Endothelial cell of umbilical vein (primary cell): ENCODE measurements around the gene HOXA2. TPM values are rescaled to one million over a fixed set of nuclear protein-coding genes. Genes with fewer than 3 reads are reported as not detected.

Experiments
- BruUV-seq: library from RNA; stranded (reverse); fragments of 400-500 nt; replicated peaks from 2 replicates; lab custom pipeline; 2021; lab: Mats Ljungman, UMichigan
- CTCF ChIA-PET: fragments of 300-600, 350-600 bp; sonication (Branson Sonifier 250); formaldehyde crosslinking; loops from one replicate; lab custom pipeline; 2021; ENCODE audit warnings: antibody characterized with exemption, inconsistent platforms; lab: Charles Lee
- POLR2A ChIA-PET: fragments of 300-600, 350-600 bp; sonication (Branson Sonifier 250); formaldehyde crosslinking; loops from one replicate; lab custom pipeline; 2021; ENCODE audit warnings: antibody characterized with exemption, inconsistent platforms; lab: Charles Lee
- DNase-seq: peaks from one replicate; pipeline ENCODE4 v3.0.0-alpha.2; 2011; ENCODE audit warnings: low read depth, low spot score
- FAIRE-seq: peaks from 2 replicates; lab custom pipeline; 2011; peaks lifted over from hg19 to GRCh38; lab: Jason Lieb, UNC
- H2AFZ ChIP-seq: 2 replicates; pipeline ENCODE4 v1.6.0; 2012; ENCODE audit warnings: low read depth, low read length, control low read depth, inconsistent platforms
- H3K27ac ChIP-seq: 2 replicates; pipeline ENCODE4 v1.5.1; 2011; ENCODE audit warnings: low read depth, mild to moderate bottlenecking, control low read depth, low read length, moderate library complexity; ENCODE audit not compliant: insufficient read depth
- H3K27me3 ChIP-seq, 2 experiments: 2 replicates each; pipeline versions ENCODE4 v1.6.0 to v1.6.1; 2011; ENCODE audit warnings: low read length in 2 of 2, mixed read lengths in 1 of 2; ENCODE audit not compliant: control insufficient read depth in 2 of 2, insufficient read depth in 2 of 2
- H3K36me3 ChIP-seq, 2 experiments: 2 replicates in 1 of 2; 3 replicates in 1 of 2; pipeline ENCODE4 v1.5.1; 2011; ENCODE audit warnings: low read length in 2 of 2, mild to moderate bottlenecking in 1 of 2, moderate library complexity in 1 of 2; ENCODE audit not compliant: control insufficient read depth in 2 of 2, insufficient read depth in 2 of 2; ENCODE audit errors: extremely low read depth in 1 of 2
- H3K4me1 ChIP-seq: 3 replicates; pipeline ENCODE4 v1.5.1; 2011; ENCODE audit warnings: mild to moderate bottlenecking, low read length; ENCODE audit not compliant: control insufficient read depth, insufficient read depth; ENCODE audit errors: extremely low read depth
- H3K4me2 ChIP-seq: 2 replicates; pipeline ENCODE4 v1.6.1; 2011; ENCODE audit warnings: low read length, control low read depth, mixed read lengths; ENCODE audit not compliant: insufficient read depth
- H3K4me3 ChIP-seq, 3 experiments: fragments of 200-600 bp in 1 of 3; sonication (generic), shearing (Covaris generic) in 1 of 3; replicated peaks in 1 of 3; 2 replicates each; pipeline ENCODE4 v1.5.1; 2011 to 2016; ENCODE audit warnings: control low read depth in 3 of 3, low read length in 3 of 3, mild to moderate bottlenecking in 2 of 3, inconsistent platforms in 1 of 3, low read depth in 1 of 3, moderate library complexity in 1 of 3; ENCODE audit not compliant: insufficient read depth in 1 of 3
- H3K79me2 ChIP-seq: 2 replicates; pipeline ENCODE4 v1.6.0; 2012; ENCODE audit warnings: low read length, inconsistent platforms; ENCODE audit not compliant: control insufficient read depth, insufficient read depth
- H3K9ac ChIP-seq: replicated peaks from 2 replicates; pipeline ENCODE3; 2011; ENCODE audit warnings: low read length, control low read depth; ENCODE audit not compliant: insufficient read depth; ENCODE audit errors: extremely low read depth
- H3K9me1 ChIP-seq: replicated peaks from 3 replicates; pipeline ENCODE4 v1.6.0; 2011; ENCODE audit warnings: mild to moderate bottlenecking, low read length; ENCODE audit not compliant: control insufficient read depth, insufficient read depth; ENCODE audit errors: extremely low read depth
- H3K9me3 ChIP-seq: replicated peaks from 2 replicates; pipeline ENCODE4 v1.5.1; 2012; ENCODE audit warnings: low read length, inconsistent platforms; ENCODE audit not compliant: control insufficient read depth, insufficient read depth
- H4K20me1 ChIP-seq: replicated peaks from 2 replicates; pipeline ENCODE3; 2011; ENCODE audit warnings: mild to moderate bottlenecking, low read length; ENCODE audit not compliant: control insufficient read depth, insufficient read depth; ENCODE audit errors: extremely low read depth
- EZH2 ChIP-seq: IDR thresholded peaks from 2 replicates; pipeline ENCODE4 v1.6.1; 2012; ENCODE audit warnings: borderline replicate concordance, low read depth, mild to moderate bottlenecking, moderate library complexity, low read length, inconsistent platforms; ENCODE audit not compliant: severe bottlenecking
- FOS ChIP-seq: IDR thresholded peaks from 2 replicates; pipeline ENCODE4 v1.6.1; 2011; ENCODE audit warnings: mild to moderate bottlenecking, low read length, moderate library complexity, borderline replicate concordance; ENCODE audit not compliant: insufficient read depth
- GATA2 ChIP-seq: IDR thresholded peaks from 2 replicates; pipeline ENCODE4 v1.7.0; 2011; ENCODE audit warnings: low read depth, mild to moderate bottlenecking, moderate library complexity, mixed read lengths, low read length; ENCODE audit not compliant: insufficient read length, insufficient read depth
- JUN ChIP-seq: IDR thresholded peaks from 2 replicates; pipeline ENCODE4 v1.6.1; 2011; ENCODE audit warnings: borderline replicate concordance, low read depth; ENCODE audit not compliant: insufficient read length, insufficient read depth
- MYC ChIP-seq: IDR thresholded peaks from one replicate; pipeline ENCODE4 v1.6.1; 2011; ENCODE audit warnings: mild to moderate bottlenecking, low read depth, low read length
- POLR2A ChIP-seq: IDR thresholded peaks from 2 replicates; pipeline ENCODE4 v1.6.1; 2012; ENCODE audit warnings: low read depth, mild to moderate bottlenecking, control low read depth, low read length
- POLR2AphosphoS5 ChIP-seq: IDR thresholded peaks from 2 replicates; pipeline ENCODE4 v1.6.1; 2012; ENCODE audit warnings: low read depth, mild to moderate bottlenecking, control low read depth, low read length, moderate library complexity; ENCODE audit not compliant: insufficient read depth
- dilution Hi-C: fragments of 300-500 bp; cut with MboI; formaldehyde crosslinking; loops from one replicate; pipeline ENCODE4 v1.15.0; 2019; ENCODE audit warnings: low sequenced_read_pairs; ENCODE audit not compliant: extremely low pct_ligation_motif_present
- intact Hi-C: fragments of 100-400 bp; cut with micrococcal nuclease; formaldehyde crosslinking; loops from one replicate; pipeline ENCODE4 v1.10.0; 2022
- polyA plus RNA-seq, 4 experiments: library from polyadenylated mRNA; depleted of rRNA in 3 of 4; stranded (reverse) in 3 of 4; unstranded in 1 of 4; fragments of >200 nt; gene quantifications; 2 replicates each; pipeline versions ENCODE4 v1.2.1 to v1.2.3, GENCODE V29; 2011 to 2012; ENCODE audit warnings: missing spikeins in 1 of 4
- total RNA-seq: library from RNA; stranded (reverse); gene quantifications from 2 replicates; pipeline ENCODE4 v1.2.3, GENCODE V29; 2021
- TF ChIP-seq, protein P1 (sequence below): IDR thresholded peaks from 2 replicates; pipeline ENCODE4 v1.6.1; 2011; ENCODE audit not compliant: insufficient read depth, insufficient read length
- TF ChIP-seq, protein P2 (sequence below), 2 donors: IDR thresholded peaks; 1 replicate in 1 of 2; 2 replicates in 1 of 2; pipeline ENCODE4 v1.5.1; 2011; ENCODE audit warnings: low read length in 2 of 2, mild to moderate bottlenecking in 2 of 2, moderate library complexity in 2 of 2, control low read depth in 1 of 2, inconsistent platforms in 1 of 2, low read depth in 1 of 2; ENCODE audit not compliant: insufficient read depth in 1 of 2; ENCODE audit errors: extremely low read depth in 1 of 2

HOXA2 gene
- total and polyA plus RNA-seq, 2 donors (not counting 3 experiments of a cell fraction or from before 2014, with no cell fraction given) = 1.6 to 2.3 TPM

DNA sequence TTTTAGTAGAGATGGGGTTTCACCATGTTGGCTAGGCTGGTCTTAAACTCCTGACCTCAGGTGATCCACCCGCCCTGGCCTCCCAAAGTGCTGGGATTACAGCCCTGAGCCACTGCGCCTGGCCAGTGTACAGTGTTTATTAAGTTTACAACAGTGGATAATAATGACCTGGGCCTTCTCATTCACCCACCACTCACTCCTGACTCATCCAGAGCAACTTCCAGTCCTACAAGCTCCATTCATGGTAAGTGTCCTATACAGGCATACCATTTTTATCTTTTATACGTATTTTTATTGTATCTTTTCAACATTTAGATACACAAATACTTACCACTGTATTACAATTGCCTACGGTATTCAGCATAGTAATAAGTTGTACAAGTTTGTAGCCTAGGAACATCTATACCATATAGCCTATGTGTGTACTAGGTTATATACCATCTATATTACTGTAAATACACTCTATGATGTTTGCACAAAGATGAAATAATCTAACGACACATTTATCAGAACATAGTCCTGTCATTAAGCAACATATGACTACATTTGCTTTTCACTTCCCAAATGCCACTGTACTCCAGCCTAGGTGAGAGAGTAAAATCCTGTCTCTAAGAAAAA is 23.8 kb downstream of the HOXA2 start:
- Histone ChIP-seq H2AFZ (no peak overlapping the region), H3K4me2 (no peak overlapping the region), H3K27ac (no peak overlapping the region), H3K27me3 (no peaks in the 10 kb centered on the region), H3K4me1 (no peaks in the 10 kb centered on the region), H3K36me3 (no peaks in the 10 kb centered on the region), H3K4me3 (no peak overlapping the region), H3K9me3 (no peaks in the 10 kb centered on the region), H4K20me1 (no peaks in the 10 kb centered on the region), H3K9me1 (no peaks in the 10 kb centered on the region), H3K9ac (no peak overlapping the region), H3K79me2 (no peaks in the 10 kb centered on the region)
- TF ChIP-seq GATA2 (no peak), JUN (no peak), FOS (no peak), MYC (no peak), POLR2A (no peak), POLR2AphosphoS5 (no peak), EZH2 (no peak)
- TF ChIP-seq, protein P1, sequence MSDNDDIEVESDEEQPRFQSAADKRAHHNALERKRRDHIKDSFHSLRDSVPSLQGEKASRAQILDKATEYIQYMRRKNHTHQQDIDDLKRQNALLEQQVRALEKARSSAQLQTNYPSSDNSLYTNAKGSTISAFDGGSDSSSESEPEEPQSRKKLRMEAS = no peak
- TF ChIP-seq, protein P2, sequence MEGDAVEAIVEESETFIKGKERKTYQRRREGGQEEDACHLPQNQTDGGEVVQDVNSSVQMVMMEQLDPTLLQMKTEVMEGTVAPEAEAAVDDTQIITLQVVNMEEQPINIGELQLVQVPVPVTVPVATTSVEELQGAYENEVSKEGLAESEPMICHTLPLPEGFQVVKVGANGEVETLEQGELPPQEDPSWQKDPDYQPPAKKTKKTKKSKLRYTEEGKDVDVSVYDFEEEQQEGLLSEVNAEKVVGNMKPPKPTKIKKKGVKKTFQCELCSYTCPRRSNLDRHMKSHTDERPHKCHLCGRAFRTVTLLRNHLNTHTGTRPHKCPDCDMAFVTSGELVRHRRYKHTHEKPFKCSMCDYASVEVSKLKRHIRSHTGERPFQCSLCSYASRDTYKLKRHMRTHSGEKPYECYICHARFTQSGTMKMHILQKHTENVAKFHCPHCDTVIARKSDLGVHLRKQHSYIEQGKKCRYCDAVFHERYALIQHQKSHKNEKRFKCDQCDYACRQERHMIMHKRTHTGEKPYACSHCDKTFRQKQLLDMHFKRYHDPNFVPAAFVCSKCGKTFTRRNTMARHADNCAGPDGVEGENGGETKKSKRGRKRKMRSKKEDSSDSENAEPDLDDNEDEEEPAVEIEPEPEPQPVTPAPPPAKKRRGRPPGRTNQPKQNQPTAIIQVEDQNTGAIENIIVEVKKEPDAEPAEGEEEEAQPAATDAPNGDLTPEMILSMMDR (IDR thresholded peaks at IDR 0.05; ENCODE audit: extremely low read depth in 1 of 2, insufficient read depth in 1 of 2, low read depth in 1 of 2, low read length in 2 of 2) = no peak
- BruUV-seq = no TSS peak
- DNase-seq = no peak
- intact Hi-C loops = no loop called here
- dilution Hi-C loops = no loop called here
- ChIA-PET POLR2A (no interaction called here), CTCF (no interaction called here)
- FAIRE-seq = no peak
